HepG2 (cell line): ENCODE data around the gene TSEN54. TPM values are rescaled to one million over a fixed set of nuclear protein-coding genes. Genes with fewer than 3 reads are reported as not detected.
A peak's percentile ranks its signal among the peaks of the same experiment; 100 is the strongest.

Experiments used
- CC2D1A ChIP-seq: sonication (generic); formaldehyde crosslinking; IDR thresholded peaks from 2 replicates; pipeline ENCODE4 v1.8.1; 2023; ENCODE audit warnings: mild to moderate bottlenecking, missing genetic modification reagents
- DR1 ChIP-seq: sonication (generic); formaldehyde crosslinking; IDR thresholded peaks from 2 replicates; pipeline ENCODE4 v1.8.0; 2021; ENCODE audit warnings: mild to moderate bottlenecking, missing genetic modification reagents, inconsistent platforms
- EZH2 ChIP-seq: conservative IDR thresholded peaks from 2 replicates; pipeline ENCODE4 v1.6.1; 2012; ENCODE audit warnings: mild to moderate bottlenecking, low read depth, low read length, moderate library complexity
- MEIS1 ChIP-seq: sonication (generic); formaldehyde crosslinking; IDR thresholded peaks from 2 replicates; pipeline ENCODE4 v1.9.0; 2021; ENCODE audit warnings: mild to moderate bottlenecking, missing genetic modification reagents, moderate library complexity, borderline replicate concordance
- PCBP2 ChIP-seq: fragments of 200-400 bp; formaldehyde crosslinking; optimal IDR thresholded peaks from 2 replicates; pipeline ENCODE3; 2018; ENCODE audit warnings: low read length, low read depth; ENCODE audit not compliant: poor library complexity, severe bottlenecking
- SAFB2 ChIP-seq: sonication (generic); formaldehyde crosslinking; IDR thresholded peaks from 2 replicates; pipeline ENCODE4 v1.5.1; 2020; ENCODE audit warnings: missing genetic modification reagents, low read depth, mild to moderate bottlenecking, borderline replicate concordance
- SMARCC2 ChIP-seq: fragments of 450-650 bp; IDR thresholded peaks from 2 replicates; pipeline ENCODE4 v1.6.1; 2017; ENCODE audit warnings: antibody characterized with exemption, mild to moderate bottlenecking
- ZNF143 ChIP-seq: sonication (generic); formaldehyde crosslinking; IDR thresholded peaks from 2 replicates; pipeline ENCODE4 v1.4.0; 2020; ENCODE audit warnings: missing genetic modification reagents
- ZNF264 ChIP-seq: sonication (generic); formaldehyde crosslinking; IDR thresholded peaks from 2 replicates; pipeline ENCODE4 v1.4.0; 2020; ENCODE audit warnings: missing genetic modification reagents
- ZNF788 ChIP-seq: sonication (generic); formaldehyde crosslinking; IDR thresholded peaks from 2 replicates; pipeline ENCODE4 v1.5.0; 2020; ENCODE audit warnings: mild to moderate bottlenecking, missing genetic modification reagents, borderline replicate concordance
- polyA plus RNA-seq, 8 experiments: library from polyadenylated mRNA; depleted of rRNA in 3 of 8; stranded (reverse) in 7 of 8; unstranded in 1 of 8; fragments of >200 nt; fragmentation: Illumina TruSeq in 4 of 8; extraction: Trizol in 4 of 8; gene quantifications; 2 replicates each; pipeline versions ENCODE4 v1.2.1 to v1.2.3, GENCODE V29; 2011 to 2016; ENCODE audit warnings: low read depth in 4 of 8, missing spikeins in 1 of 8, mixed read lengths in 1 of 8; ENCODE audit not compliant: insufficient read depth in 1 of 8
- total RNA-seq, 5 experiments: library from RNA; depleted of rRNA; stranded (reverse); fragments of >200 nt; fragmentation: Illumina TruSeq; extraction: Trizol; gene quantifications; 2 replicates each; pipeline ENCODE4 v1.2.3, GENCODE V29; 2016; ENCODE audit warnings: low read depth in 1 of 5
- TF ChIP-seq, protein P1 (sequence below): sonication (generic); formaldehyde crosslinking; IDR thresholded peaks from 2 replicates; pipeline ENCODE4 v1.4.0; 2020; ENCODE audit warnings: missing genetic modification reagents
- TF ChIP-seq, protein P2 (sequence below): sonication (generic); formaldehyde crosslinking; IDR thresholded peaks from 2 replicates; pipeline ENCODE4 v1.4.0; 2020; ENCODE audit warnings: missing genetic modification reagents, borderline replicate concordance
- TF ChIP-seq, protein P3 (sequence below): sonication (generic); formaldehyde crosslinking; IDR thresholded peaks from 2 replicates; pipeline ENCODE4 v1.9.0; 2021; ENCODE audit warnings: missing genetic modification reagents, borderline replicate concordance

Gene TSEN54
- total and polyA plus RNA-seq, 2 of the 13 experiments (the other 11 are each of a cell fraction or from before 2014, with no cell fraction given): 62.9 to 63.3 TPM

- TF ChIP-seq, protein P1, sequence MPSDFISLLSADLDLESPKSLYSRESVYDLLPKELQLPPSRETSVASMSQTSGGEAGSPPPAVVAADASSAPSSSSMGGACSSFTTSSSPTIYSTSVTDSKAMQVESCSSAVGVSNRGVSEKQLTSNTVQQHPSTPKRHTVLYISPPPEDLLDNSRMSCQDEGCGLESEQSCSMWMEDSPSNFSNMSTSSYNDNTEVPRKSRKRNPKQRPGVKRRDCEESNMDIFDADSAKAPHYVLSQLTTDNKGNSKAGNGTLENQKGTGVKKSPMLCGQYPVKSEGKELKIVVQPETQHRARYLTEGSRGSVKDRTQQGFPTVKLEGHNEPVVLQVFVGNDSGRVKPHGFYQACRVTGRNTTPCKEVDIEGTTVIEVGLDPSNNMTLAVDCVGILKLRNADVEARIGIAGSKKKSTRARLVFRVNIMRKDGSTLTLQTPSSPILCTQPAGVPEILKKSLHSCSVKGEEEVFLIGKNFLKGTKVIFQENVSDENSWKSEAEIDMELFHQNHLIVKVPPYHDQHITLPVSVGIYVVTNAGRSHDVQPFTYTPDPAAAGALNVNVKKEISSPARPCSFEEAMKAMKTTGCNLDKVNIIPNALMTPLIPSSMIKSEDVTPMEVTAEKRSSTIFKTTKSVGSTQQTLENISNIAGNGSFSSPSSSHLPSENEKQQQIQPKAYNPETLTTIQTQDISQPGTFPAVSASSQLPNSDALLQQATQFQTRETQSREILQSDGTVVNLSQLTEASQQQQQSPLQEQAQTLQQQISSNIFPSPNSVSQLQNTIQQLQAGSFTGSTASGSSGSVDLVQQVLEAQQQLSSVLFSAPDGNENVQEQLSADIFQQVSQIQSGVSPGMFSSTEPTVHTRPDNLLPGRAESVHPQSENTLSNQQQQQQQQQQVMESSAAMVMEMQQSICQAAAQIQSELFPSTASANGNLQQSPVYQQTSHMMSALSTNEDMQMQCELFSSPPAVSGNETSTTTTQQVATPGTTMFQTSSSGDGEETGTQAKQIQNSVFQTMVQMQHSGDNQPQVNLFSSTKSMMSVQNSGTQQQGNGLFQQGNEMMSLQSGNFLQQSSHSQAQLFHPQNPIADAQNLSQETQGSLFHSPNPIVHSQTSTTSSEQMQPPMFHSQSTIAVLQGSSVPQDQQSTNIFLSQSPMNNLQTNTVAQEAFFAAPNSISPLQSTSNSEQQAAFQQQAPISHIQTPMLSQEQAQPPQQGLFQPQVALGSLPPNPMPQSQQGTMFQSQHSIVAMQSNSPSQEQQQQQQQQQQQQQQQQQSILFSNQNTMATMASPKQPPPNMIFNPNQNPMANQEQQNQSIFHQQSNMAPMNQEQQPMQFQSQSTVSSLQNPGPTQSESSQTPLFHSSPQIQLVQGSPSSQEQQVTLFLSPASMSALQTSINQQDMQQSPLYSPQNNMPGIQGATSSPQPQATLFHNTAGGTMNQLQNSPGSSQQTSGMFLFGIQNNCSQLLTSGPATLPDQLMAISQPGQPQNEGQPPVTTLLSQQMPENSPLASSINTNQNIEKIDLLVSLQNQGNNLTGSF (CRISPR knock-in tag): 0 out of 2 replicates have a peak, but pooled peaks have one; percentile 16
- TF ChIP-seq ZNF788 (CRISPR knock-in tag) (peak; percentile 88), SMARCC2 (no peak), MEIS1 (CRISPR knock-in tag) (peak; percentile 85; the same call in 1 of the 2 replicates), EZH2 (no peak), DR1 (CRISPR knock-in tag) (peak; percentile 68; the same call in 1 of the 2 replicates), CC2D1A (CRISPR knock-in tag) (no peak), PCBP2 (no peak), ZNF143 (peak; percentile 86), SAFB2 (CRISPR knock-in tag) (peak; percentile 74; the same call in 1 of the 2 replicates), ZNF264 (CRISPR knock-in tag) (no peak)
- TF ChIP-seq, protein P2, sequence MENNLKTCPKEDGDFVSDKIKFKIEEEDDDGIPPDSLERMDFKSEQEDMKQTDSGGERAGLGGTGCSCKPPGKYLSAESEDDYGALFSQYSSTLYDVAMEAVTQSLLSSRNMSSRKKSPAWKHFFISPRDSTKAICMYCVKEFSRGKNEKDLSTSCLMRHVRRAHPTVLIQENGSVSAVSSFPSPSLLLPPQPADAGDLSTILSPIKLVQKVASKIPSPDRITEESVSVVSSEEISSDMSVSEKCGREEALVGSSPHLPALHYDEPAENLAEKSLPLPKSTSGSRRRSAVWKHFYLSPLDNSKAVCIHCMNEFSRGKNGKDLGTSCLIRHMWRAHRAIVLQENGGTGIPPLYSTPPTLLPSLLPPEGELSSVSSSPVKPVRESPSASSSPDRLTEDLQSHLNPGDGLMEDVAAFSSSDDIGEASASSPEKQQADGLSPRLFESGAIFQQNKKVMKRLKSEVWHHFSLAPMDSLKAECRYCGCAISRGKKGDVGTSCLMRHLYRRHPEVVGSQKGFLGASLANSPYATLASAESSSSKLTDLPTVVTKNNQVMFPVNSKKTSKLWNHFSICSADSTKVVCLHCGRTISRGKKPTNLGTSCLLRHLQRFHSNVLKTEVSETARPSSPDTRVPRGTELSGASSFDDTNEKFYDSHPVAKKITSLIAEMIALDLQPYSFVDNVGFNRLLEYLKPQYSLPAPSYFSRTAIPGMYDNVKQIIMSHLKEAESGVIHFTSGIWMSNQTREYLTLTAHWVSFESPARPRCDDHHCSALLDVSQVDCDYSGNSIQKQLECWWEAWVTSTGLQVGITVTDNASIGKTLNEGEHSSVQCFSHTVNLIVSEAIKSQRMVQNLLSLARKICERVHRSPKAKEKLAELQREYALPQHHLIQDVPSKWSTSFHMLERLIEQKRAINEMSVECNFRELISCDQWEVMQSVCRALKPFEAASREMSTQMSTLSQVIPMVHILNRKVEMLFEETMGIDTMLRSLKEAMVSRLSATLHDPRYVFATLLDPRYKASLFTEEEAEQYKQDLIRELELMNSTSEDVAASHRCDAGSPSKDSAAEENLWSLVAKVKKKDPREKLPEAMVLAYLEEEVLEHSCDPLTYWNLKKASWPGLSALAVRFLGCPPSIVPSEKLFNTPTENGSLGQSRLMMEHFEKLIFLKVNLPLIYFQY (CRISPR knock-in tag): no peak
- TF ChIP-seq, protein P3, sequence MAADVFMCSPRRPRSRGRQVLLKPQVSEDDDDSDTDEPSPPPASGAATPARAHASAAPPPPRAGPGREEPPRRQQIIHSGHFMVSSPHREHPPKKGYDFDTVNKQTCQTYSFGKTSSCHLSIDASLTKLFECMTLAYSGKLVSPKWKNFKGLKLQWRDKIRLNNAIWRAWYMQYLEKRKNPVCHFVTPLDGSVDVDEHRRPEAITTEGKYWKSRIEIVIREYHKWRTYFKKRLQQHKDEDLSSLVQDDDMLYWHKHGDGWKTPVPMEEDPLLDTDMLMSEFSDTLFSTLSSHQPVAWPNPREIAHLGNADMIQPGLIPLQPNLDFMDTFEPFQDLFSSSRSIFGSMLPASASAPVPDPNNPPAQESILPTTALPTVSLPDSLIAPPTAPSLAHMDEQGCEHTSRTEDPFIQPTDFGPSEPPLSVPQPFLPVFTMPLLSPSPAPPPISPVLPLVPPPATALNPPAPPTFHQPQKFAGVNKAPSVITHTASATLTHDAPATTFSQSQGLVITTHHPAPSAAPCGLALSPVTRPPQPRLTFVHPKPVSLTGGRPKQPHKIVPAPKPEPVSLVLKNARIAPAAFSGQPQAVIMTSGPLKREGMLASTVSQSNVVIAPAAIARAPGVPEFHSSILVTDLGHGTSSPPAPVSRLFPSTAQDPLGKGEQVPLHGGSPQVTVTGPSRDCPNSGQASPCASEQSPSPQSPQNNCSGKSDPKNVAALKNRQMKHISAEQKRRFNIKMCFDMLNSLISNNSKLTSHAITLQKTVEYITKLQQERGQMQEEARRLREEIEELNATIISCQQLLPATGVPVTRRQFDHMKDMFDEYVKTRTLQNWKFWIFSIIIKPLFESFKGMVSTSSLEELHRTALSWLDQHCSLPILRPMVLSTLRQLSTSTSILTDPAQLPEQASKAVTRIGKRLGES (CRISPR knock-in tag): no peak
Observed at GRCh38 chr17:75549246-75550138, 33.2 kb downstream of the TSEN54 start (continued).
